ENCODE measurements around the gene MCM9. TPM values are rescaled to one million over a fixed set of nuclear protein-coding genes. Genes with fewer than 3 reads are reported as not detected.

MCM9 gene
- total and polyA plus RNA-seq, 12 donors = 1.5 to 7.8 (median 5.2) TPM

DNA sequence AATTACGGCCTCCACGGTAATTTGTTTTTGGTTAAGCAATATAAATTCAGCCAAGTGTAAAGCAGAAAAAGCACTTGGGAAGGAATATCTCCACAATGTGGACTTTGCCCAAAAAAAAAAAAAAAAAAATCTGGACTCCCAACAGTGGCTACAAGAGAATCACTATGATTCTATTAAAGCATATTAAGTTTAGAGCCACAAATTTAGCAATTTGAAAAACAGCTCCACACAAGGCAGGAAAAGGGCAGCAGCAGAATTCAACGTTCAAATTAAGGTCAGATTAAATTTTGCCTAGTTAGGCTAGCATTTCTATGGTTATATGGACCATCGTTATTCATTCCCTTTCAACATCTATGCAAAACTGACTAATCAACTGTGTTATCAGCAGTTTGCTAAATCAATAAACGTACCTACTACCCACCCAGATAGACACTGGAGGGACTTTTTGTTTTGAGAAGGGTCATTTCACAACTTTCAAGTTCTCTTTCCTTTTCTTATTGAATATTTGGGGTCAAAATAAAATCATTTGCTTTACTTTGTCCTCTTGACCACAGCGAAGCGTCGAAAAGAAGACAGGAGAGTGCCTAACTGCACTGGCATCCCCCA, 1.0 kb downstream of the MCM9 start:
- no peaks in the 10 kb centered on the region for H3K9me3 ChIP-seq
- H3K36me3 ChIP-seq = peaks cover 0 to 45% (median 2%) of the 10 kb centered on the region in 9 donors
- no peaks in the 10 kb centered on the region for H3K27me3 ChIP-seq
- WGBS, 2 donors = 27 to 30% methylated on average over 8 of the region's 8 CpGs
- TF ChIP-seq, protein P1, sequence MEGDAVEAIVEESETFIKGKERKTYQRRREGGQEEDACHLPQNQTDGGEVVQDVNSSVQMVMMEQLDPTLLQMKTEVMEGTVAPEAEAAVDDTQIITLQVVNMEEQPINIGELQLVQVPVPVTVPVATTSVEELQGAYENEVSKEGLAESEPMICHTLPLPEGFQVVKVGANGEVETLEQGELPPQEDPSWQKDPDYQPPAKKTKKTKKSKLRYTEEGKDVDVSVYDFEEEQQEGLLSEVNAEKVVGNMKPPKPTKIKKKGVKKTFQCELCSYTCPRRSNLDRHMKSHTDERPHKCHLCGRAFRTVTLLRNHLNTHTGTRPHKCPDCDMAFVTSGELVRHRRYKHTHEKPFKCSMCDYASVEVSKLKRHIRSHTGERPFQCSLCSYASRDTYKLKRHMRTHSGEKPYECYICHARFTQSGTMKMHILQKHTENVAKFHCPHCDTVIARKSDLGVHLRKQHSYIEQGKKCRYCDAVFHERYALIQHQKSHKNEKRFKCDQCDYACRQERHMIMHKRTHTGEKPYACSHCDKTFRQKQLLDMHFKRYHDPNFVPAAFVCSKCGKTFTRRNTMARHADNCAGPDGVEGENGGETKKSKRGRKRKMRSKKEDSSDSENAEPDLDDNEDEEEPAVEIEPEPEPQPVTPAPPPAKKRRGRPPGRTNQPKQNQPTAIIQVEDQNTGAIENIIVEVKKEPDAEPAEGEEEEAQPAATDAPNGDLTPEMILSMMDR (IDR thresholded peaks at IDR 0.05) = no peak
- DNase-seq = no peak
- H3K27ac ChIP-seq = peak overlapping the region in 9 of 10 donors; percentile 83 to 99 (median 95)
- peaks cover 0 to 25% (median 16%) of the 10 kb centered on the region in 9 donors for H3K4me1 ChIP-seq
- peak overlapping the region; percentile 71 to 95 (median 88) for H3K4me3 ChIP-seq
- ATAC-seq = no peak
- intact Hi-C loops (cut with DNase I) = loop anchor here in 5 of 10 donors (2.0 kb wide), 1 partner anchor 39 kb away; the partner anchor contains the start of gene ASF1A (in 5 of the 5)

DNA sequence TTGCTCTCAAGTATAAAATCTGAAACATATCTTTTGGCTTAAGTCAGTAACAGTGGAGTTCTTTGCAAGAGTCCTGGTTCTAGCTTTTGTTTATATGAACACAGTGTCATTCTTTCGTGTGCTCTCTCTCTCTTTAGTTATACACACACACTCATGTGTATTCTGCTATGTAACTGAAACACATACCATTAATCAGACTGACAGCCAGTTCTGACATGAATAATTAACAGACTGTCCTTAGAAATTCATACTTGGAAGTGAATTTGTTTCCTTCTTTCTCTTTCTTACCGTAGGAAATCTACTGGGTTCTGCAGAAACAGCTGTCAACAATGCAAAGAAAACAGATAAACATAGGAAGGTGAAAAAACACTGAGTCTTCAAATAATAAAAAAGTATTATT, 2.5 kb downstream of the MCM9 start:
- DNase-seq (no peak), ATAC-seq (no peak)
- no peak overlapping the region for H3K4me3 ChIP-seq
- H3K27me3 ChIP-seq = no peaks in the 10 kb centered on the region
- WGBS, 2 donors = 75 to 85% methylated on average over 2 of the region's 2 CpGs
- intact Hi-C loops (cut with DNase I) = no loop called here
- H3K9me3 ChIP-seq = no peaks in the 10 kb centered on the region
- TF ChIP-seq, protein P1 (IDR thresholded peaks at IDR 0.05) = no peak
- peaks cover 0 to 25% (median 16%) of the 10 kb centered on the region in 9 donors for H3K4me1 ChIP-seq
- H3K36me3 ChIP-seq = peaks cover 0 to 60% (median 13%) of the 10 kb centered on the region in 9 donors
- no peak overlapping the region for H3K27ac ChIP-seq

GRCh38 chr6:118931436-118931835, 3.5 kb downstream of the MCM9 start:
- TF ChIP-seq, protein P1 (IDR thresholded peaks at IDR 0.05) = no peak
- no peak for DNase-seq
- no peak for ATAC-seq
- intact Hi-C loops (cut with DNase I) = no loop called here
- Histone ChIP-seq H3K4me1 (peaks cover 0 to 25% (median 16%) of the 10 kb centered on the region in 9 donors), H3K4me3 (no peak overlapping the region), H3K27me3 (no peaks in the 10 kb centered on the region), H3K36me3 (peaks cover 0 to 70% (median 13%) of the 10 kb centered on the region in 9 donors), H3K27ac (no peak overlapping the region), H3K9me3 (no peaks in the 10 kb centered on the region)
- 95 to 96% methylated on average over 5 of the region's 5 CpGs for WGBS, 2 donors

DNA sequence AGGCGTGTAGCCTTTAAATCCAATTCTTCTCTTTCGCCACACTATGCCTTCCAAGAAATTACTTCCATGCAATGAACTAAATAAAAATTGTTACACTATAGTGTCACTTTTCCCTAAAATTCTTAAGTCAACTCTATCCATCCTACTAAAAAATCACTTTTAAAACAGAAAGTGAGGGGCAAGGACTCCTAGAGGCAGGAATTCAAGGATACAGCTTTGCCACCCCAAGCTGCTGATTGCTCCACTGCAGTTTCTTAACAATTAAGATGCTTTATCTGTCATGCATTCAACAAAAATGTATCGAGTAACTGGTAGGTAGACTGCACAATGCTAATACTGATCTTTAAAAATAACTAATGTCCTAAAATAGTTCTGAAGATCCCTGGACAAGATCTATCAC, 4.3 kb downstream of the MCM9 start:
- ATAC-seq (no peak), DNase-seq (no peak)
- TF ChIP-seq, protein P1 (IDR thresholded peaks at IDR 0.05) = no peak
- Histone ChIP-seq H3K27me3 (no peaks in the 10 kb centered on the region), H3K4me3 (no peak overlapping the region), H3K9me3 (no peaks in the 10 kb centered on the region), H3K27ac (no peak overlapping the region), H3K36me3 (peaks cover 0 to 77% (median 13%) of the 10 kb centered on the region in 9 donors), H3K4me1 (peaks cover 0 to 21% (median 14%) of the 10 kb centered on the region in 9 donors)
- WGBS, 2 donors = 94 to 95% methylated on average over 3 of the region's 3 CpGs
- intact Hi-C loops (cut with DNase I) = no loop called here

Measured in heart right ventricle (tissue), 16 donors.